BLaER1 treated with 17β-estradiol and CSF1 and Interleukin-3, amounts not matched to agents 10 nM and 100 nM (cell line): Measurements from ENCODE around the gene HOXC6.

Source experiments
- H3K27ac ChIP-seq, 11 experiments: shearing (Covaris generic); formaldehyde crosslinking; 2 replicates each; pipeline ENCODE4 v1.8.1; 2022
- H3K27me3 ChIP-seq, 11 experiments: shearing (Covaris generic); formaldehyde crosslinking; 2 replicates each; pipeline ENCODE4 v1.8.1; 2022
- H3K36me3 ChIP-seq, 11 experiments: shearing (Covaris generic); formaldehyde crosslinking; 2 replicates each; pipeline ENCODE4 v1.8.1; 2022
- H3K4me1 ChIP-seq, 10 experiments: shearing (Covaris generic); formaldehyde crosslinking; 2 replicates each; pipeline ENCODE4 v1.8.1; 2022
- H3K4me2 ChIP-seq, 11 experiments: shearing (Covaris generic); formaldehyde crosslinking; 2 replicates each; pipeline ENCODE4 v1.8.1; 2022
- H3K4me3 ChIP-seq, 10 experiments: shearing (Covaris generic); formaldehyde crosslinking; 2 replicates each; pipeline ENCODE4 v1.8.1; 2022
- H3K9ac ChIP-seq, 11 experiments: shearing (Covaris generic); formaldehyde crosslinking; 2 replicates each; pipeline ENCODE4 v1.8.1; 2022
- H3K9me3 ChIP-seq, 11 experiments: shearing (Covaris generic); formaldehyde crosslinking; replicated peaks in 1 of 11; 2 replicates each; pipeline ENCODE4 v1.8.1; 2022
- H4K20me1 ChIP-seq, 11 experiments: shearing (Covaris generic); formaldehyde crosslinking; 2 replicates each; pipeline ENCODE4 v1.8.1; 2022
- Cebpa-rat ChIP-seq, 11 experiments: shearing (Covaris generic); IDR thresholded peaks; 2 replicates each; pipeline ENCODE4 v1.8.1; 2022

HOXC6 gene

DNA sequence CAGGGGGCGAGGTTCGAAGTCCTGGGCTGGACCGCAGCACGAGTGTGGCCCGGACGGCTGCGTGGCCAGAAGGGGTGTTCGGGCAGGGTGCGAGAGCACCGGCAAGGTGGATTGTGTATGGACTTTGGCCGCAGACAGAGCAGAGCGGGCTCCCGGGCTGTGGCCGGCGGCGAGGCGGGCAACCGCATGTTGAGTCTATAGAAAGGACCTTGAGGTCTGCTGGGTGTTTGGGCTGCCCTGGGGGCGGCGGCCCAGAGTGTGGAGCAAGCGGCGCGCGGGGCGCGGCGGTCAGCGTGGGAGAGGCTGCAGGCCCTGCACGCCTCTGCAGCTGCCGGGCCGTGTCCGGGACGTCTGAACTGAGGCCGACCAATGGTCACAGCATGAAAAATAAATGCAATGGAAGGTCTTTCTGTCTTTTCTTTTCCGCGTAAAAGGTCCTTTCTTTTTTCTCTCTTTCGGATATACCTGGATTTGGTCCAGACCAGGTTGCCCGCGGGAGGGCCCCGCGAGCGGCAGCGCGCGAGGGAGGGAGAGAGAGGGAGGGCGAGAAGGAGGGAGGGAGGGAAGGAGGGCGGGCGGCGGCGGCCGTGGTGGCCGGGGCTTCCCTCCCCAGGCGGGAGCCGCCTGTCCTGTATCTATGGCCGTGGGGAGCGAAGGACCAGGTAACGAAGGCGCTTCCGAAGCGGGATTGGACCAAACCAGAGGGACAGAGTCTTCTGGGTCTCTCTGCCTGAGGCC, 33.8 kb upstream of the HOXC6 start:
- H3K4me3 ChIP-seq = no peak overlapping the region

DNA sequence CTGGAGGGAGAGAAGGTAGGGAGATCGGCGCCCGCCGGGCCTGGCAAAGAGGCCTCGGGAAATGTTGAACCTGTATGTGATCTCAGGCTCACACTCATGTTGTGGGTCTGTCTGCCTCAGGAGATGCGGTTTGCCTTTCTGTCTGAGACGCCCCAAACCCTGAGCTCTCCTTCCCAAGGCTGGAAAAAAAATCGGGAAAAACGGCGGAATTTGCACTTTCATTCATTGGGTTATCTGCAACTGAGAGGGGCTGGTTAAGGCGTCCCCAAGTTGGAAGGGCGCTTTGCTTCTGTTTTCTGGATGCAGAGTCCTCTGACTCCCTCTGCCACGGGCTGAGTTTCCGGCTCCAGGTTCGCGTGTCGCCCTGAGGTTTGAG, 33.2 kb upstream of the HOXC6 start:
- TF ChIP-seq Cebpa-rat (IDR thresholded peaks at IDR 0.05) = no peak
- Histone ChIP-seq H3K9me3 (peaks cover 0 to 21% (median 4%) of the 10 kb centered on the region in 11 experiments; a peak in 12 of 22 replicates), H3K4me1 (peaks cover 0 to 12% (median 6%) of the 10 kb centered on the region in 10 experiments; a peak in 8 of 20 replicates), H3K36me3 (no peaks in the 10 kb centered on the region), H3K27me3 (peaks cover 100% of the 10 kb centered on the region in 11 experiments), H3K4me2 (peak overlapping the region in 2 of 11 experiments; percentile 91 to 98; a peak in 3 of 22 replicates), H3K9ac (no peak overlapping the region), H4K20me1 (peaks cover 0 to 94% (median 76%) of the 10 kb centered on the region in 11 experiments; a peak in 17 of 22 replicates), H3K4me3 (peak overlapping the region in 1 of 10 experiments; percentile 47; a peak in 2 of 20 replicates), H3K27ac (no peak overlapping the region)

More for the DNA sequence above, 33.8 kb upstream of the HOXC6 start:
- Histone ChIP-seq H3K4me2 (no peak overlapping the region), H3K27me3 (peaks cover 100% of the 10 kb centered on the region in 11 experiments), H3K36me3 (no peaks in the 10 kb centered on the region), H4K20me1 (peaks cover 0 to 94% (median 78%) of the 10 kb centered on the region in 11 experiments; a peak in 17 of 22 replicates), H3K9me3 (peaks cover 0 to 16% (median 0%) of the 10 kb centered on the region in 11 experiments; a peak in 4 of 22 replicates), H3K4me1 (peaks cover 0 to 12% (median 6%) of the 10 kb centered on the region in 10 experiments; a peak in 8 of 20 replicates), H3K27ac (no peak overlapping the region), H3K9ac (no peak overlapping the region)
- TF ChIP-seq Cebpa-rat (IDR thresholded peaks at IDR 0.05) = no peak

DNA sequence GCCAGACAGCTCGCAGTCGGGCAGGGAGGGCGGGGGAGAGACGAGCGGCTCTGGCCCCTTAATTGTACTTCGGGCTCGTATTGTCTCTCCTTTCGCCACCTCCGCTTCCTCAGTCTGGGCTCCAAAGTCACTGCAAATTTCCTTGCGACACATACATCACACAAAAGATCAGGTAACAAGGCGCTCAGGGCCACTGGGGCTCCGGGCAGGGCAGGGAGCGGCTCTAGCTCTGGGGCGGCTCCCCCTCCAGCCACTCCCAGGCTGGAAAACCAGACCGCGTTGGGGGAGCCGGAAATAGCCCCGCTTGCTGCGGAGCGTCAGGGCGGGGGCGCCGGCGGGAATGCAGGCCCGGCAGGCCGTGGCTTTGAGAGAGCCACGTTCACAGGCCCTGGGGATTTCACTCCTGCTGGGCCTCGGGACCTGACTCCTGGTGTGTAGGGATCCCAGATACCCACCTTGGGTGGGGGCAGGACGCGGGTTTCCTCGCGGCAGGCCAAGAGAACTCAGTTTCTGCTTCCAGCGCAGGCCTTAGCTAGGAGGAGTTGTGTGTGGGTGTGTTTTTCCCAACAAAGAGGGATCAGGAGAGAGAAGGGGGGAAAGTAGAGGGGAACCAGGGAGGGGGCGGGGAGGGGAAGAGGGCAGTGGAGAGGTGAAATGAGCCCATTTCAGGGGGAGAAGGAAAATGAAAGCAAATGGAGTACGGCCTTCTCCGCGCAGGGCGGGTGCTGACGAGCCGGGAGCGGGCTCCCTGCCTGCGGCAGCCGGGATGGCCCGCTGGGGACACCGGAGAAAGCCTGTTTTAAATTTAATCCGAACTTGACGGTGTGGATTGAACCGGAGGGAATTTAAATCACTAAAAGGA, 32.6 kb upstream of the HOXC6 start:
- H3K4me1 ChIP-seq = peaks cover 0 to 12% (median 6%) of the 10 kb centered on the region in 10 experiments; a peak in 8 of 20 replicates
- no peak overlapping the region for H3K27ac ChIP-seq
- H3K4me3 ChIP-seq = peak overlapping the region in 6 of 10 experiments; percentile 15 to 48 (median 44); a peak in 9 of 20 replicates
- H3K9me3 ChIP-seq = peaks cover 0 to 26% (median 7%) of the 10 kb centered on the region in 11 experiments; a peak in 13 of 22 replicates
- peak overlapping the region in 1 of 11 experiments; percentile 45; a peak in 2 of 22 replicates for H3K9ac ChIP-seq
- H3K27me3 ChIP-seq = peaks cover 100% of the 10 kb centered on the region in 11 experiments
- H3K36me3 ChIP-seq = no peaks in the 10 kb centered on the region
- TF ChIP-seq Cebpa-rat (IDR thresholded peaks at IDR 0.05) = no peak
- peak overlapping the region; percentile 25 to 98 (median 47); a peak in 21 of 22 replicates for H3K4me2 ChIP-seq
- H4K20me1 ChIP-seq = peaks cover 0 to 95% (median 76%) of the 10 kb centered on the region in 11 experiments; a peak in 17 of 22 replicates

DNA sequence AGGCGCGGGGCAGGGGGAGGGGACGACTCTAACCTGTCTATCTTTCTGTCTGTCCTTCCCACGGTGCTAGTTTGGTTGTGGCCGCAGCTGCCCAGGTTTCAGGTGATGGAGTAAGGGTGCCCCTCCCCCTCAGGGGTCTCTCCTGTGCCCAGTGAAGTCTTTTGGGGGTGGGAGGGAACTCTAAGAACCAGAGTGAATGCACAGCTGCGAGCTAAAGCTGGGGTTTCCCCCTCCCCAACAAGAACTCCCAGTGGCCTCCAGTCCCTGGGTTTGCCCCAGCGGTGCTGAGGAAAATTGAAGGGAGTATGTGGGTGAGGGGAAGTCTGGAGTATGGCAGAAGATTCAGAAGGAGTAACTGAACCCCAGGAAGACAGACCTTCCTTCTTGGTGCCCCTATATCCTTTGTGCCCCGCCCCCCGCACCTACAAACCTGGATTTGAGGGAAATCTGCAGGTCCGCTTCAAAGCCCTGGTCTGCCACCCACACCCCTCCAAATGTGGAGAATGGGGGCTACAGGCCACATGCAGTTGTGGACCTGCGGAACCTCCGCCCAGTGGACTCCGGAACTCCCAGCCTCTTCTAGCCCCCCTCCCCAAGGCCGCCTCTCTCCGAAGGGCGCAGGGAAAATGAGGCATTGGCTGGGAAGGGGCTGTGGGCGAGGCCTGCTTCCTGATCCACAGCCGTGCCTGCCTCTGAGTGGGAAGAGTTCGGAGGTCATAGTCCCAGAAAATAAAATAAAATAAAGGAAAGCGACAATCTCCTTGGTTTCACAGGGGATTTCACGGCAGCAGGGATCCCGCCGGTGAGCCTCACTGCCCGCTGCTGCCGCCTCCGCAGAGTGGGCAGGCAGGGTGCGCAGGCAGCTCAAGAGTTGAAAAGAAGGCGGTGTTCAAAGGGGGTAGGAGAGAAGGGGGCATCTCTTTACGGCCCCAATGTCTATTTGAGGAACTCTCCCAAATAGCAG, 31.7 kb upstream of the HOXC6 start:
- H3K27ac ChIP-seq = no peak overlapping the region
- peaks cover 100% of the 10 kb centered on the region in 11 experiments for H3K27me3 ChIP-seq
- H3K4me3 ChIP-seq = peak overlapping the region in 4 of 10 experiments; percentile 42 to 48 (median 46); a peak in 9 of 20 replicates

DNA sequence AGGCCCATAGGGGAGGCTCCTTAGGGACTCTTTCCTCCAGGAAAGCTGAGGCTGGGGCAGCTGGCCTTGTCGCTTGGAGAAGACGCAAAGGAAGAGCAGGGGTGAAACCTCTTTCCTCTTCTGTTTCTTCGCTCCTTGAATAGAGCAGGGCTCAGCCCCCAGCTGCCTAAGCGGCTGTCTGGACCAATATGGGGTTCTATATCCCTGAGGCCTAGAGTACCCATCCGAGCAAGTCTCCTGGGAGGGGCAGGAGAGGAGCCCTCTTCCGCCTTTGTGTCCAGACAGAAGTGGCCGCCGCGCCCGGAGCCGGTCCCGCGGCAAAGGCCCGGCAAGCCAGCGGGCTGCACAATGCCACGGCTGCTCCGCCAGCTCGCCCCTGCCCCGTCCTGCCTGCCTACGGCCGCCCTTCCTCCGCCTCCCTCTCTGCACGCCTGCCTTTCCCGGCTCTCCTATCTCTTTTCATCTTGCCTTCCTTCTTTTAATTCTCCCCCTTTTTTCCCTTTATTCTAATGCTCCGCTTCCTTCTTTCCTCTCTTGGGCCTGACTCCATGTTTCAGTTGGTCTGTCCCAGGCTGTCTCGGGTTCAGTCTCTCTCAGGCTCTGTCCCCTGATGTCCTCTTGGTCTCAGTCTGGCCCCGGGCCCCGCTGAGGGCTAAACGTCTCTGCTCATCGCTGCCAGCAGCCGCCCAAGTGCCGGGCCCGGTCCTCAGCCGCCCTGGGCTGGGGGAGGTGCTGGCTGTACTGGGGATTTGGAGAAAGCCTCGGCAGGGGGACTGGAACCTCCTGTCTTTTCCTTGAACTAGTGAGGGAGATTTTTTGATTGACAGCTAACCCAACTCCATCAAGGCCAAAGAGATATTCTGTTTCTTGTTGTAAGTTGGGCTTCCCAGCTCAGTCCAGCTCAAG, 30.8 kb upstream of the HOXC6 start:
- Histone ChIP-seq H3K27ac (no peak overlapping the region), H3K27me3 (peaks cover 100% of the 10 kb centered on the region in 11 experiments), H3K9ac (no peak overlapping the region), H3K4me1 (peaks cover 0 to 12% (median 6%) of the 10 kb centered on the region in 10 experiments; a peak in 8 of 20 replicates), H3K4me3 (no peak overlapping the region), H3K9me3 (peaks cover 0 to 26% (median 7%) of the 10 kb centered on the region in 11 experiments; a peak in 13 of 22 replicates), H3K36me3 (no peaks in the 10 kb centered on the region), H4K20me1 (peaks cover 0 to 95% (median 76%) of the 10 kb centered on the region in 11 experiments; a peak in 17 of 22 replicates), H3K4me2 (no peak overlapping the region)
- no peak for TF ChIP-seq Cebpa-rat (IDR thresholded peaks at IDR 0.05)

More for the DNA sequence above, 31.7 kb upstream of the HOXC6 start:
- peaks cover 0 to 12% (median 6%) of the 10 kb centered on the region in 10 experiments; a peak in 8 of 20 replicates for H3K4me1 ChIP-seq
- peaks cover 0 to 26% (median 7%) of the 10 kb centered on the region in 11 experiments; a peak in 13 of 22 replicates for H3K9me3 ChIP-seq
- H3K9ac ChIP-seq = 0 out of 22 replicates have a peak overlapping the region, but pooled peaks of 1 of the 11 experiments have one; percentile 45
- TF ChIP-seq Cebpa-rat (IDR thresholded peaks at IDR 0.05) = no peak
- no peaks in the 10 kb centered on the region for H3K36me3 ChIP-seq
- H4K20me1 ChIP-seq = peaks cover 0 to 95% (median 76%) of the 10 kb centered on the region in 11 experiments; a peak in 17 of 22 replicates
- peak overlapping the region; percentile 25 to 98 (median 47); a peak in 19 of 22 replicates for H3K4me2 ChIP-seq

DNA sequence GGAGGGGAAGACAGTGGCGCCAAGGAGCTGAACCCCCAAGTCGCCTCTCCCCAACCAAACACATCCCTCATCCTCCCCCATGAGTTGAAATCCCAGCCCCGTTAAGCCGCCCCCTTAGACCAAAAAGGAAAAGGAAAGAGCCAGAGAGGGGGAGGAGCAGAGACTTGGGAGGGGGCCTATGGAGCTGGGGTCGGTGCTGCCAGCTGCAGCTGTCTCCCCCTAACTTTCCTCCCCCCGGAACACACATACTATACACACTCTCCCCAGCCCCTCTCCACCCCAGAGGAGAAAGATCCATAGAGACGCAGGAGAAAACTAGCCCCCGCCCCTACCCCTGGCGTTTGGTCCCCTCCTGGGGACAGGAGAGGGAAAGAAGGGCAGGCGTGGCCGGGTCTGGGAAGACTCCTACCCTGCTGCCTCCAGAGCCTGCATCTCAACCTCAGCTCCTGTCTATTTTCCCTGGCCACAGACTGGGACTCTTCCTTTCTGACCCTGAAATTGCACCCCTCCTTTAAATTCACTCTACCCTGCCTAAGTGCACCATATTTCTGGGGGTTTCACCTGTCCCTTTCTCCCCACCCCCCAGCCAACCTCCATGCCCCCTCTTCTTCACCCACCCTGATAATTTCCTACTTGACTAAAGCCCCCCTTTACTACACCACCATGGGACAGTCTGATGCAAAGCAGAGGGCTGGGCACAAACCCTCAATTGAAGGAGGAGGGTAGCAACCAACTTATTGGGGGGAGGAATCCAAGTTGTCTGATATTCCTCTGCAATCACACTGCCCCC, 29.9 kb upstream of the HOXC6 start:
- H4K20me1 ChIP-seq = peaks cover 0 to 97% (median 82%) of the 10 kb centered on the region in 11 experiments; a peak in 17 of 22 replicates
- no peak for TF ChIP-seq Cebpa-rat (IDR thresholded peaks at IDR 0.05)
- H3K27ac ChIP-seq = no peak overlapping the region
- H3K4me1 ChIP-seq = peaks cover 0 to 12% (median 6%) of the 10 kb centered on the region in 10 experiments; a peak in 8 of 20 replicates
- no peak overlapping the region for H3K4me3 ChIP-seq
- H3K9me3 ChIP-seq = peaks cover 0 to 26% (median 7%) of the 10 kb centered on the region in 11 experiments; a peak in 13 of 22 replicates
- H3K9ac ChIP-seq = no peak overlapping the region
- no peaks in the 10 kb centered on the region for H3K36me3 ChIP-seq
- peaks cover 100% of the 10 kb centered on the region in 11 experiments for H3K27me3 ChIP-seq
- H3K4me2 ChIP-seq = no peak overlapping the region
